ENCODE data around the gene PSMB8.

PSMB8 gene

GRCh38 chr6:32857156-32857891, 13.5 kb upstream of the PSMB8 start:
- no peak for DNase-seq (ENCODE audit: low read depth, low spot score)

GRCh38 chr6:32855467-32856174, 11.8 kb upstream of the PSMB8 start:
- no peak for DNase-seq (ENCODE audit: low read depth, low spot score)

- DNase-seq (ENCODE audit: low read depth, low spot score) = no peak
Observed at GRCh38 chr6:32854376-32855178, 10.7 kb upstream of the PSMB8 start.

- DNase-seq (ENCODE audit: low read depth, low spot score) = peak; percentile 87
Observed at GRCh38 chr6:32853541-32854375, 9.9 kb upstream of the PSMB8 start, which contains the start of the genes PSMB9 and TAP1. Gene PSMB9, plus strand, starts transcription at chr6:32854192. Its CDS starts 38 bp downstream, at chr6:32854230. Gene TAP1, minus strand, starts transcription at chr6:32853704. Its CDS starts 68 bp downstream, at chr6:32853636.

- no peak for DNase-seq (ENCODE audit: low read depth, low spot score)
Observed at GRCh38 chr6:32852844-32853540, 9.1 kb upstream of the PSMB8 start.

- no peak for DNase-seq (ENCODE audit: low read depth, low spot score)
Observed at GRCh38 chr6:32852018-32852843, 8.4 kb upstream of the PSMB8 start.

GRCh38 chr6:32851025-32851424, 7.2 kb upstream of the PSMB8 start:
- no peak for DNase-seq (ENCODE audit: low read depth, low spot score)

GRCh38 chr6:32849126-32849525, 5.3 kb upstream of the PSMB8 start:
- DNase-seq (ENCODE audit: low read depth, low spot score) = no peak

GRCh38 chr6:32847795-32848194, 3.9 kb upstream of the PSMB8 start:
- DNase-seq (ENCODE audit: low read depth, low spot score) = no peak

- no peak for DNase-seq (ENCODE audit: low read depth, low spot score)
Observed at GRCh38 chr6:32847004-32847403, 3.2 kb upstream of the PSMB8 start.

GRCh38 chr6:32845384-32845884, 1.6 kb upstream of the PSMB8 start:
- no peak for DNase-seq (ENCODE audit: low read depth, low spot score)

- DNase-seq (ENCODE audit: low read depth, low spot score) = no peak
Observed at GRCh38 chr6:32844839-32845383, 1.1 kb upstream of the PSMB8 start.

- DNase-seq (ENCODE audit: low read depth, low spot score) = no peak
Observed at GRCh38 chr6:32843331-32843978, 392 bp downstream of the PSMB8 start.

GRCh38 chr6:32842690-32843089, 1.2 kb downstream of the PSMB8 start:
- DNase-seq (ENCODE audit: low read depth, low spot score) = no peak

- no peak for DNase-seq (ENCODE audit: low read depth, low spot score)
Observed at GRCh38 chr6:32842021-32842650, 1.7 kb downstream of the PSMB8 start.

- DNase-seq (ENCODE audit: low read depth, low spot score) = no peak
Observed at GRCh38 chr6:32840604-32841246, 3.1 kb downstream of the PSMB8 start.

GRCh38 chr6:32839356-32839755, 4.5 kb downstream of the PSMB8 start:
- DNase-seq (ENCODE audit: low read depth, low spot score) = no peak

Measured in smooth muscle cell of the brain vasculature (primary cell).